D721Med (cell line): ENCODE measurements around the gene MRPL17.

ENCODE experiments used
- DNase-seq: peaks from one replicate; pipeline ENCODE4 v3.0.0; 2011; ENCODE audit warnings: low spot score; ENCODE audit not compliant: insufficient read length
- FAIRE-seq: peaks from 2 replicates; lab custom pipeline; 2011; peaks lifted over from hg19 to GRCh38; lab: Jason Lieb, UNC
- CTCF ChIP-seq: IDR thresholded peaks from 2 replicates; pipeline ENCODE4 v1.5.1; 2012; ENCODE audit warnings: mild to moderate bottlenecking, control low read depth; ENCODE audit not compliant: insufficient read depth; ENCODE audit errors: missing control alignments

Gene MRPL17

GRCh38 chr11:6667733-6668374 is 15.3 kb downstream of the MRPL17 start:
- no peak for FAIRE-seq
- DNase-seq: no peak
- TF ChIP-seq CTCF: peak; percentile 38

DNA sequence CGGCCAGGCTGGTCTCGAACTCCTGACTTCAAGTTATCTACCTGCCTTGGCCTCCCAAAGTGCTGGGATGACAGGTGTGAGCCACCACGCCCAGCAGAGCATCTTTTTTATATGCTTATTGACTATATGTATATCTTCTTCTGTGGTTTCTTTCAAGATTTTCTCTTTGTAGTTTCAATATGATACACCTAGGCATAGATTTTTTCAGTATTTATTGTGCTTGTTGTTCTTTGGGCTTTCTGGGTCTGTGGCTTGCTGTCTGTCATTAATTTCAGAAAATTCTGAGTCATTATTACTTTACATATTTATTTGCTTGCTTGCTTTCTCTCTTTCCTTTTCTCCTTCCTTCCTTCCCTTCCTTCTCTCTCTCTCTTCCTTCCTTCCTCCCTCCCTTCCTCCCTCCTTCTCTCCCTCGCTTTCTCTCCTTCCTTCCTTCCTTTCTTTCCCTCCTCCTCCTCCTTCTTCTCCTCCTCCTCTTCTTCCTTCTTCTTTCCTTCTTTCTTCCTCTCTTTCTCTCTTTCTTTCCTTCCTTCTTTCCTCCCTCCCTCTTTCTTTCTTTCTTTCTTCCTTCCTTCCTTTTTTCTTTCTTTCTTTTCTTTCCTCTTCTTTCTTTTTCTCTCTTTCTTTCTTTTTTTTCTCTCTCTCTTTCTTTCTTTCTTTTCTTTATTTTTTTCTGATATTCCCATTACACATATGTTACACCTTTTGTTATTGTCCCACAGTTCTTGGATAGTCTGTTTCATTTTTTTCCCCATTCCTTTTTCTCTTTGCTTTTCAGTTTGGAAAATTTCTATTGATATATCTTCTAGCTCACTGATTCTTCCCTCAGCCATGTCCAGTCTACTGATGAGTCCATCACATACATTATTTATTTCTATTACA is 16.6 kb downstream of the MRPL17 start:
- no peak for TF ChIP-seq CTCF
- DNase-seq: no peak
- no peak for FAIRE-seq

- DNase-seq (no peak), FAIRE-seq (no peak)
- no peak for TF ChIP-seq CTCF
Observed at GRCh38 chr11:6664551-6664950, 18.6 kb downstream of the MRPL17 start.

- TF ChIP-seq CTCF: no peak
- FAIRE-seq: no peak
- no peak for DNase-seq
Observed at GRCh38 chr11:6663794-6664469, 19.2 kb downstream of the MRPL17 start.

DNA sequence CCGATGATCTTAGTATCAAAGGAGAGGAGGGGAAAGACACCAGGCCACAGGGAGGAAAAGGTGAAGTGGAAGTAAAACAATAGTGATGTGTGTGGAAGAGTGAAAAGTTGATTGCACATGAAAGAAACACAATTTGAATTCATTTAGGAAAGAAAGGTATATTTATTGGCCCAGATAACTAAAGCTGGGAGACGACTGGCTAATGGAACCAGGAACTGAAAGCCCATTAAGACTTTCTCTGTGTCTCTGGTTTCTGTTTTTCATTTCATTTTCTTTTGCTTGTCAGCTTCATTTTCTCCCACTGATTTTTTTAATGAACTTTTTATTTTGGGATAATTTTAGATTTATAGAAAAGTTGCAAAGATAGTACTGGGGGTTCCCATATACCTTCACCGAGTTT is 22.4 kb downstream of the MRPL17 start:
- no peak for TF ChIP-seq CTCF
- FAIRE-seq (no peak), DNase-seq (no peak)

DNA sequence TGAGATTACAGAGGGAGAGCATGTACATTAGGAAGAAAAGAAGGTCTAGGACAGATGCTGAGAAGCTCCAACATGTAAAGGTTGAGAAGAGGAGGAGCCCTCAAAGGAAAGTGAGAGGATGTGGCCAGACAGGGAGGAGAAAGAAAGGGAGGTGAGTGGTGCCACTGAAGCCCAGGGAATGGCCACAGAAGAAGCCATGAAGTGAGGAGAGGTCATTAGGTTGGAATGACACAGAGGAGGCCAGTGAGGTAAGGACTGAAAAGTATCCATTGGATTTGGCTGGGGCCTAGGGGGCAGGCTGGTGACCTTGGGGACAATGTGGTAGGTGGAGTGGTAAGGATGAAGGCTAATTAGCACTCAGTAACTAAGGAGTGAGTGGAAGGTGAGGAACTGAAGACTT is 24.5 kb downstream of the MRPL17 start:
- no peak for TF ChIP-seq CTCF
- FAIRE-seq (no peak), DNase-seq (no peak)
